HepG2 (cell line): ENCODE data around the gene NUTM2D. TPM values are rescaled to one million over a fixed set of nuclear protein-coding genes. Genes with fewer than 3 reads are reported as not detected.
A peak's percentile ranks its signal among the peaks of the same experiment; 100 is the strongest.
"Not testable (repeated sequence)": the region's sequence is repeated elsewhere in the genome, so short reads cannot be mapped to it uniquely, and the experiment has no call there.

ENCODE experiments used
- ATAC-seq: fragments of 200-7000 bp; cut with Tn5 transposase; 3 replicates; pipeline ENCODE4 v1.9.1; 2020; ENCODE audit warnings: mild to moderate bottlenecking, moderate library complexity
- BruUV-seq: library from RNA; stranded (reverse); fragments of 400-500 nt; replicated peaks from 2 replicates; lab custom pipeline; 2021; lab: Mats Ljungman, UMichigan
- CTCF ChIA-PET: fragments of 300-600 bp; formaldehyde crosslinking; extraction: SDS; loops from one replicate; lab custom pipeline; 2021; ENCODE audit warnings: low total read pairs, inconsistent platforms, low intra/inter-chr PET ratio; lab: Yijun Ruan, JAX
- POLR2A ChIA-PET: fragments of 350-600 bp; sonication (Branson Sonifier 250); formaldehyde crosslinking; loops from one replicate; lab custom pipeline; 2020; ENCODE audit warnings: antibody characterized with exemption, inconsistent platforms; lab: Yijun Ruan, JAX
- DNase-seq: peaks from one replicate; pipeline ENCODE4 v3.0.0-alpha.2; 2015; ENCODE audit warnings: low spot score
- FAIRE-seq: peaks from 3 replicates; lab custom pipeline; 2011; peaks lifted over from hg19 to GRCh38; lab: Jason Lieb, UNC
- H2AFZ ChIP-seq: one replicate; pipeline ENCODE4 v1.6.1; 2011; ENCODE audit warnings: low read length, inconsistent platforms
- H3K27ac ChIP-seq: fragments of 300-600 bp; 3 replicates; pipeline ENCODE4 v1.8.0; 2011; ENCODE audit warnings: mixed run types, mild to moderate bottlenecking, mixed read lengths, low read length, inconsistent platforms; ENCODE audit not compliant: insufficient read depth; ENCODE audit errors: extremely low read length
- H3K27me3 ChIP-seq, 2 experiments: fragments of 200-600 bp in 1 of 2; 2 replicates in 1 of 2; 3 replicates in 1 of 2; pipeline versions ENCODE4 v1.6.0 to v1.8.0; 2011; ENCODE audit warnings: low read length in 2 of 2, mild to moderate bottlenecking in 2 of 2, moderate library complexity in 2 of 2, inconsistent platforms in 1 of 2; ENCODE audit not compliant: insufficient read depth in 2 of 2, control insufficient read depth in 1 of 2
- H3K36me3 ChIP-seq, 2 experiments: fragments of 200-600 bp in 1 of 2; replicated peaks in 1 of 2; 2 replicates in 1 of 2; 3 replicates in 1 of 2; pipeline versions ENCODE4 v1.5.1 to v1.8.0; 2011; ENCODE audit warnings: low read length in 2 of 2, inconsistent platforms in 1 of 2; ENCODE audit not compliant: insufficient read depth in 2 of 2, control insufficient read depth in 1 of 2
- H3K4me1 ChIP-seq: 2 replicates; pipeline ENCODE4 v1.5.1; 2012; ENCODE audit warnings: low read length, inconsistent platforms; ENCODE audit not compliant: insufficient read depth
- H3K4me2 ChIP-seq: 2 replicates; pipeline ENCODE4 v1.6.0; 2011; ENCODE audit warnings: low read depth, low read length, inconsistent platforms
- H3K4me3 ChIP-seq, 3 experiments: fragments of 200-600 bp in 1 of 3; sonication (generic), shearing (Covaris generic) in 1 of 3; replicated peaks in 1 of 3; 2 replicates each; pipeline ENCODE4 v1.5.1; 2011 to 2016; ENCODE audit warnings: low read length in 3 of 3, inconsistent platforms in 2 of 3, low read depth in 2 of 3, mild to moderate bottlenecking in 2 of 3, control low read depth in 1 of 3, mixed read lengths in 1 of 3; ENCODE audit not compliant: insufficient read depth in 1 of 3
- H3K79me2 ChIP-seq: one replicate; pipeline ENCODE4 v1.6.1; 2011; ENCODE audit warnings: low read length, inconsistent platforms; ENCODE audit not compliant: insufficient read depth
- H3K9ac ChIP-seq: 2 replicates; pipeline ENCODE4 v1.6.0; 2011; ENCODE audit warnings: mild to moderate bottlenecking, low read depth, low read length, inconsistent platforms; ENCODE audit not compliant: insufficient read depth
- H3K9me3 ChIP-seq: 2 replicates; pipeline ENCODE4 v1.5.1; 2012; ENCODE audit warnings: mild to moderate bottlenecking, low read length
- H4K20me1 ChIP-seq: 2 replicates; pipeline ENCODE4 v1.6.0; 2011; ENCODE audit warnings: inconsistent platforms, mild to moderate bottlenecking, low read length, moderate library complexity; ENCODE audit not compliant: insufficient read depth
- GATAD1 ChIP-seq: IDR thresholded peaks from 2 replicates; pipeline ENCODE4 v1.6.1; 2016; ENCODE audit warnings: missing genetic modification reagents, missing compliant biosample characterization
- HIVEP1 ChIP-seq: sonication (generic); formaldehyde crosslinking; IDR thresholded peaks from 2 replicates; pipeline ENCODE4 v1.4.0; 2020; ENCODE audit warnings: mild to moderate bottlenecking, missing genetic modification reagents
- KAT8 ChIP-seq: IDR thresholded peaks from 2 replicates; pipeline ENCODE4 v1.6.1; 2016; ENCODE audit warnings: missing genetic modification reagents, missing compliant biosample characterization
- NFYB ChIP-seq: sonication (generic); formaldehyde crosslinking; IDR thresholded peaks from 2 replicates; pipeline ENCODE4 v1.4.0; 2020; ENCODE audit warnings: missing genetic modification reagents
- PHF8 ChIP-seq: sonication (generic); formaldehyde crosslinking; IDR thresholded peaks from 2 replicates; pipeline ENCODE4 v1.5.0; 2020; ENCODE audit warnings: missing genetic modification reagents
- RBFOX2 ChIP-seq: fragments of 200-400 bp; formaldehyde crosslinking; IDR thresholded peaks from 2 replicates; pipeline ENCODE4 v1.6.1; 2017; ENCODE audit warnings: low read depth, mild to moderate bottlenecking, low read length
- SAP130 ChIP-seq: IDR thresholded peaks from 2 replicates; pipeline ENCODE4 v1.6.1; 2016; ENCODE audit warnings: low read depth
- SP2 ChIP-seq: sonication (generic); formaldehyde crosslinking; IDR thresholded peaks from 2 replicates; pipeline ENCODE4 v1.5.1; 2020; ENCODE audit warnings: mild to moderate bottlenecking, missing genetic modification reagents
- THAP11 ChIP-seq: IDR thresholded peaks from 2 replicates; pipeline ENCODE4 v1.6.1; 2016; ENCODE audit warnings: missing biosample characterization, missing genetic modification reagents
- YY1 ChIP-seq: IDR thresholded peaks from 2 replicates; pipeline ENCODE4 v1.6.1; 2011; ENCODE audit warnings: low read length, low read depth, moderate library complexity, mild to moderate bottlenecking; ENCODE audit not compliant: insufficient read depth, insufficient replicate concordance
- ZMYM4 ChIP-seq: sonication (generic); formaldehyde crosslinking; IDR thresholded peaks from 2 replicates; pipeline ENCODE4 v1.8.1; 2023; ENCODE audit warnings: mild to moderate bottlenecking, missing genetic modification reagents
- ZNF543 ChIP-seq: sonication (generic); formaldehyde crosslinking; IDR thresholded peaks from 2 replicates; pipeline ENCODE4 v1.4.0; 2020; ENCODE audit warnings: mild to moderate bottlenecking, missing genetic modification reagents
- ZSCAN9 ChIP-seq: IDR thresholded peaks from 2 replicates; pipeline ENCODE4 v1.6.1; 2016; ENCODE audit warnings: borderline replicate concordance
- WGBS: methylation state at CpG from one replicate; pipeline ENCODE4 v1.1.6; 2017; ENCODE audit warnings: low lambda C conversion rate; 5-methylcytosine and 5-hydroxymethylcytosine counted together
- in situ Hi-C: cut with HindIII; loops from 2 replicates; pipeline ENCODE4 v1.10.0; 2017; ENCODE audit warnings: low pct_unique_long_range_greater_than_20kb; ENCODE audit not compliant: extremely low pct_ligation_motif_present
- intact Hi-C: fragments of 100-400 bp; cut with micrococcal nuclease; formaldehyde crosslinking; loops from one replicate; pipeline ENCODE4 v1.10.0; 2022; ENCODE audit not compliant: unreplicated experiment
- polyA plus RNA-seq, 8 experiments: library from polyadenylated mRNA; depleted of rRNA in 3 of 8; stranded (reverse) in 7 of 8; unstranded in 1 of 8; fragments of >200 nt; fragmentation: Illumina TruSeq in 4 of 8; extraction: Trizol in 4 of 8; gene quantifications; 2 replicates each; pipeline versions ENCODE4 v1.2.1 to v1.2.3, GENCODE V29; 2011 to 2016; ENCODE audit warnings: low read depth in 4 of 8, missing spikeins in 1 of 8, mixed read lengths in 1 of 8; ENCODE audit not compliant: insufficient read depth in 1 of 8
- total RNA-seq, 5 experiments: library from RNA; depleted of rRNA; stranded (reverse); fragments of >200 nt; fragmentation: Illumina TruSeq; extraction: Trizol; gene quantifications; 2 replicates each; pipeline ENCODE4 v1.2.3, GENCODE V29; 2016; ENCODE audit warnings: low read depth in 1 of 5
- TF ChIP-seq, protein P1 (sequence below): IDR thresholded peaks from 2 replicates; pipeline ENCODE4 v1.6.1; 2012; ENCODE audit warnings: inconsistent platforms
- TF ChIP-seq, protein P2 (sequence below): sonication (generic); formaldehyde crosslinking; IDR thresholded peaks from 2 replicates; pipeline ENCODE4 v1.4.0; 2020; ENCODE audit warnings: mild to moderate bottlenecking, missing genetic modification reagents
- TF ChIP-seq, protein P3 (sequence below): sonication (generic); formaldehyde crosslinking; IDR thresholded peaks from 2 replicates; pipeline ENCODE4 v1.8.0; 2022; ENCODE audit warnings: low read depth, missing genetic modification reagents
- TF ChIP-seq, protein P4 (sequence below): sonication (generic); formaldehyde crosslinking; IDR thresholded peaks from 2 replicates; pipeline ENCODE4 v1.5.0; 2020; ENCODE audit warnings: mild to moderate bottlenecking, missing genetic modification reagents, borderline replicate concordance

NUTM2D gene
- total and polyA plus RNA-seq, 2 of the 13 experiments (the other 11 are each of a cell fraction or from before 2014, with no cell fraction given), result 2.1 to 3.3 TPM

DNA sequence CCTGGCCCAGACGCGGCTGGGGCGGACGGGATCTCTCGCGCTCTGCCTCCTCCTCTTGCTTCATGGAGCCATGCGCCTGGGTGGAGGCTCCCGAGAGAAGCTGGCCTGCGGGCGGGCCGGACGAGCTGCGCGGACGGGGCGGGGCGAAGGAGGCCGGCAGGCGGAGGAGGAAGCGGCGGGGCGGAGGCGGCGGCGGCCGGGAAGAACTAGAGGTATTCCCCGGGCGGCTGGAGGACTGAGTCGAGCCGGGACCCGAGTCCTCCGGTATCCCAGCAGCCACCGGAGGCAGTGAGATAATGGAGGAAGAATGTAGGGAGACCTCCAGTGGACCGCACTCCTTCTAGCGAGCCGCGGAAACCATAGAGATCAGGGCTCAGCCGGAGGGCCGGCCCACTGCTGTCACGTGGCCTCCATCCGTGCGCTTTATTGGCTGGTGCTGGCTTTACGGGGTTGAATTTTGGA is 15.3 kb upstream of the NUTM2D start:
- peak; percentile 81 for DNase-seq
- H3K36me3 ChIP-seq, BruUV-seq, H4K20me1 ChIP-seq, H3K9me3 ChIP-seq, H2AFZ ChIP-seq, H3K4me2 ChIP-seq, POLR2A ChIA-PET, in situ Hi-C loops, H3K79me2 ChIP-seq, FAIRE-seq, CTCF ChIA-PET, H3K27me3 ChIP-seq: not testable (repeated sequence)
- ATAC-seq, result peak; percentile 94
- Histone ChIP-seq H3K9ac (peak overlapping the region; percentile 73), H3K4me3 (peak overlapping the region; percentile 47 to 70 (median 70); a peak in 5 of 6 replicates), H3K4me1 (peaks cover 25% of the 10 kb centered on the region), H3K27ac (peak overlapping the region; percentile 76)
- under 1% methylated on average over 21 of the region's 43 CpGs for WGBS
- intact Hi-C loops, result loop anchor here (5.0 kb wide), 1 partner anchor 165 kb away; no protein-coding TSS in a partner anchor
- TF ChIP-seq ZSCAN9 (CRISPR knock-in tag), result 0 out of 2 replicates have a peak, but pooled peaks have one; percentile 14
- TF ChIP-seq SAP130 (CRISPR knock-in tag), result peak; percentile 33; the same call in 1 of the 2 replicates
- TF ChIP-seq PHF8 (CRISPR knock-in tag), result peak; percentile 52
- TF ChIP-seq NFYB (CRISPR knock-in tag), result peak; percentile 65; the same call in 1 of the 2 replicates
- peak; percentile 57; the same call in 1 of the 2 replicates for TF ChIP-seq GATAD1 (CRISPR knock-in tag)
- TF ChIP-seq ZNF543 (CRISPR knock-in tag), result peak; percentile 59; the same call in 1 of the 2 replicates
- peak; percentile 72 for TF ChIP-seq RBFOX2
- TF ChIP-seq, protein P1, sequence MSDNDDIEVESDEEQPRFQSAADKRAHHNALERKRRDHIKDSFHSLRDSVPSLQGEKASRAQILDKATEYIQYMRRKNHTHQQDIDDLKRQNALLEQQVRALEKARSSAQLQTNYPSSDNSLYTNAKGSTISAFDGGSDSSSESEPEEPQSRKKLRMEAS, result peak; percentile 17; the same call in 1 of the 2 replicates
- TF ChIP-seq, protein P2, sequence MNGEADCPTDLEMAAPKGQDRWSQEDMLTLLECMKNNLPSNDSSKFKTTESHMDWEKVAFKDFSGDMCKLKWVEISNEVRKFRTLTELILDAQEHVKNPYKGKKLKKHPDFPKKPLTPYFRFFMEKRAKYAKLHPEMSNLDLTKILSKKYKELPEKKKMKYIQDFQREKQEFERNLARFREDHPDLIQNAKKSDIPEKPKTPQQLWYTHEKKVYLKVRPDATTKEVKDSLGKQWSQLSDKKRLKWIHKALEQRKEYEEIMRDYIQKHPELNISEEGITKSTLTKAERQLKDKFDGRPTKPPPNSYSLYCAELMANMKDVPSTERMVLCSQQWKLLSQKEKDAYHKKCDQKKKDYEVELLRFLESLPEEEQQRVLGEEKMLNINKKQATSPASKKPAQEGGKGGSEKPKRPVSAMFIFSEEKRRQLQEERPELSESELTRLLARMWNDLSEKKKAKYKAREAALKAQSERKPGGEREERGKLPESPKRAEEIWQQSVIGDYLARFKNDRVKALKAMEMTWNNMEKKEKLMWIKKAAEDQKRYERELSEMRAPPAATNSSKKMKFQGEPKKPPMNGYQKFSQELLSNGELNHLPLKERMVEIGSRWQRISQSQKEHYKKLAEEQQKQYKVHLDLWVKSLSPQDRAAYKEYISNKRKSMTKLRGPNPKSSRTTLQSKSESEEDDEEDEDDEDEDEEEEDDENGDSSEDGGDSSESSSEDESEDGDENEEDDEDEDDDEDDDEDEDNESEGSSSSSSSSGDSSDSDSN (CRISPR knock-in tag), result peak; percentile 14; the same call in 1 of the 2 replicates
- 0 out of 2 replicates have a peak, but pooled peaks have one; percentile 10 for TF ChIP-seq SP2 (CRISPR knock-in tag)
- peak; percentile 26 for TF ChIP-seq YY1
- TF ChIP-seq ZMYM4 (CRISPR knock-in tag), result peak; percentile 11; the same call in 1 of the 2 replicates
- TF ChIP-seq HIVEP1 (CRISPR knock-in tag), result 0 out of 2 replicates have a peak, but pooled peaks have one; percentile 21
- TF ChIP-seq KAT8 (CRISPR knock-in tag), result peak; percentile 45; the same call in 1 of the 2 replicates
- TF ChIP-seq, protein P3, sequence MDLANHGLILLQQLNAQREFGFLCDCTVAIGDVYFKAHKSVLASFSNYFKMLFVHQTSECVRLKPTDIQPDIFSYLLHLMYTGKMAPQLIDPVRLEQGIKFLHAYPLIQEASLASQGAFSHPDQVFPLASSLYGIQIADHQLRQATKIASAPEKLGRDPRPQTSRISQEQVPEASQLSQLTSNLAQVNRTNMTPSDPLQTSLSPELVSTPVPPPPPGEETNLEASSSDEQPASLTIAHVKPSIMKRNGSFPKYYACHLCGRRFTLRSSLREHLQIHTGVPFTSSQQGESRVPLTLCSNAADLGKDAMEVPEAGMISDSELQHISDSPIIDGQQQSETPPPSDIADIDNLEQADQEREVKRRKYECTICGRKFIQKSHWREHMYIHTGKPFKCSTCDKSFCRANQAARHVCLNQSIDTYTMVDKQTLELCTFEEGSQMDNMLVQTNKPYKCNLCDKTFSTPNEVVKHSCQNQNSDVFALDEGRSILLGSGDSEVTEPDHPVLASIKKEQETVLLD, result 0 out of 2 replicates have a peak, but pooled peaks have one; percentile 1
- TF ChIP-seq THAP11, result peak; percentile 85
- TF ChIP-seq, protein P4, sequence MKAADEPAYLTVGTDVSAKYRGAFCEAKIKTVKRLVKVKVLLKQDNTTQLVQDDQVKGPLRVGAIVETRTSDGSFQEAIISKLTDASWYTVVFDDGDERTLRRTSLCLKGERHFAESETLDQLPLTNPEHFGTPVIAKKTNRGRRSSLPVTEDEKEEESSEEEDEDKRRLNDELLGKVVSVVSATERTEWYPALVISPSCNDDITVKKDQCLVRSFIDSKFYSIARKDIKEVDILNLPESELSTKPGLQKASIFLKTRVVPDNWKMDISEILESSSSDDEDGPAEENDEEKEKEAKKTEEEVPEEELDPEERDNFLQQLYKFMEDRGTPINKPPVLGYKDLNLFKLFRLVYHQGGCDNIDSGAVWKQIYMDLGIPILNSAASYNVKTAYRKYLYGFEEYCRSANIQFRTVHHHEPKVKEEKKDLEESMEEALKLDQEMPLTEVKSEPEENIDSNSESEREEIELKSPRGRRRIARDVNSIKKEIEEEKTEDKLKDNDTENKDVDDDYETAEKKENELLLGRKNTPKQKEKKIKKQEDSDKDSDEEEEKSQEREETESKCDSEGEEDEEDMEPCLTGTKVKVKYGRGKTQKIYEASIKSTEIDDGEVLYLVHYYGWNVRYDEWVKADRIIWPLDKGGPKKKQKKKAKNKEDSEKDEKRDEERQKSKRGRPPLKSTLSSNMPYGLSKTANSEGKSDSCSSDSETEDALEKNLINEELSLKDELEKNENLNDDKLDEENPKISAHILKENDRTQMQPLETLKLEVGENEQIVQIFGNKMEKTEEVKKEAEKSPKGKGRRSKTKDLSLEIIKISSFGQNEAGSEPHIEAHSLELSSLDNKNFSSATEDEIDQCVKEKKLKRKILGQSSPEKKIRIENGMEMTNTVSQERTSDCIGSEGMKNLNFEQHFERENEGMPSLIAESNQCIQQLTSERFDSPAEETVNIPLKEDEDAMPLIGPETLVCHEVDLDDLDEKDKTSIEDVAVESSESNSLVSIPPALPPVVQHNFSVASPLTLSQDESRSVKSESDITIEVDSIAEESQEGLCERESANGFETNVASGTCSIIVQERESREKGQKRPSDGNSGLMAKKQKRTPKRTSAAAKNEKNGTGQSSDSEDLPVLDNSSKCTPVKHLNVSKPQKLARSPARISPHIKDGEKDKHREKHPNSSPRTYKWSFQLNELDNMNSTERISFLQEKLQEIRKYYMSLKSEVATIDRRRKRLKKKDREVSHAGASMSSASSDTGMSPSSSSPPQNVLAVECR (CRISPR knock-in tag), result 0 out of 2 replicates have a peak, but pooled peaks have one; percentile 2
